ENCODE data around the gene HTRA2.

The HTRA2 gene

GRCh38 chr2:74504591-74504990 lies 25.1 kb upstream of the HTRA2 start:
- H3K36me3 ChIP-seq (ENCODE audit: insufficient read depth, low read length) = peaks cover 13% of the 10 kb centered on the region
- peaks cover 2% of the 10 kb centered on the region for H3K9me3 ChIP-seq (ENCODE audit: low read length)
- no peak overlapping the region for H2AFZ ChIP-seq (ENCODE audit: low read depth, low read length)
- H3K4me1 ChIP-seq (ENCODE audit: insufficient read depth, low read length) = peaks cover 13% of the 10 kb centered on the region
- no peak overlapping the region for H3K4me3 ChIP-seq (ENCODE audit: low read length)
- H3K27me3 ChIP-seq (ENCODE audit: insufficient read depth, low read length) = peaks cover 50% of the 10 kb centered on the region

- no peak overlapping the region for H3K4me3 ChIP-seq (ENCODE audit: low read length)
These were observed 24.1 kb upstream of the HTRA2 start for GRCh38 chr2:74505448-74506246.

GRCh38 chr2:74507145-74507925 lies 22.4 kb upstream of the HTRA2 start, which contains the start of gene PCGF1:
TSS of gene PCGF1 (minus strand) at chr2:74507695. CDS start at chr2:74507668, 27 bp downstream.
- H2AFZ ChIP-seq (ENCODE audit: low read depth, low read length) = peak within 1 kb of the TSS; percentile 96
- H3K27me3 ChIP-seq (ENCODE audit: insufficient read depth, low read length) = peaks cover 47% of the 10 kb centered on the region
- H3K4me3 ChIP-seq (ENCODE audit: low read length) = peak within 1 kb of the TSS; percentile 61
- peaks cover 10% of the 10 kb centered on the region for H3K4me1 ChIP-seq (ENCODE audit: insufficient read depth, low read length)
- H3K9me3 ChIP-seq (ENCODE audit: low read length) = peaks cover 2% of the 10 kb centered on the region
- peaks cover 13% of the 10 kb centered on the region for H3K36me3 ChIP-seq (ENCODE audit: insufficient read depth, low read length)

More at GRCh38 chr2:74505448-74506246, 24.1 kb upstream of the HTRA2 start:
- Histone ChIP-seq H2AFZ (ENCODE audit: low read depth, low read length) (no peak overlapping the region), H3K9me3 (ENCODE audit: low read length) (peaks cover 2% of the 10 kb centered on the region), H3K27me3 (ENCODE audit: insufficient read depth, low read length) (peaks cover 50% of the 10 kb centered on the region), H3K36me3 (ENCODE audit: insufficient read depth, low read length) (peaks cover 13% of the 10 kb centered on the region), H3K4me1 (ENCODE audit: insufficient read depth, low read length) (peaks cover 10% of the 10 kb centered on the region)

- peak overlapping the region; percentile 61 for H3K4me3 ChIP-seq (ENCODE audit: low read length)
- H3K4me1 ChIP-seq (ENCODE audit: insufficient read depth, low read length) = peaks cover 10% of the 10 kb centered on the region
- peak overlapping the region; percentile 96 for H2AFZ ChIP-seq (ENCODE audit: low read depth, low read length)
- H3K36me3 ChIP-seq (ENCODE audit: insufficient read depth, low read length) = peaks cover 13% of the 10 kb centered on the region
- H3K9me3 ChIP-seq (ENCODE audit: low read length) = no peaks in the 10 kb centered on the region
- peaks cover 45% of the 10 kb centered on the region for H3K27me3 ChIP-seq (ENCODE audit: insufficient read depth, low read length)
These were observed 21.7 kb upstream of the HTRA2 start for GRCh38 chr2:74507926-74508520.

GRCh38 chr2:74510272-74510671 lies 19.5 kb upstream of the HTRA2 start:
- Histone ChIP-seq H2AFZ (ENCODE audit: low read depth, low read length) (no peak overlapping the region), H3K4me3 (ENCODE audit: low read length) (no peak overlapping the region), H3K36me3 (ENCODE audit: insufficient read depth, low read length) (peaks cover 7% of the 10 kb centered on the region), H3K4me1 (ENCODE audit: insufficient read depth, low read length) (peaks cover 10% of the 10 kb centered on the region), H3K9me3 (ENCODE audit: low read length) (no peaks in the 10 kb centered on the region), H3K27me3 (ENCODE audit: insufficient read depth, low read length) (peaks cover 53% of the 10 kb centered on the region)

- Histone ChIP-seq H3K9me3 (ENCODE audit: low read length) (peaks cover 6% of the 10 kb centered on the region), H3K4me3 (ENCODE audit: low read length) (no peak overlapping the region), H3K4me1 (ENCODE audit: insufficient read depth, low read length) (peaks cover 6% of the 10 kb centered on the region), H2AFZ (ENCODE audit: low read depth, low read length) (no peak overlapping the region), H3K27me3 (ENCODE audit: insufficient read depth, low read length) (peaks cover 63% of the 10 kb centered on the region), H3K36me3 (ENCODE audit: insufficient read depth, low read length) (no peaks in the 10 kb centered on the region)
These were observed 18.4 kb upstream of the HTRA2 start for GRCh38 chr2:74511104-74511989.

GRCh38 chr2:74512744-74513604 lies 16.8 kb upstream of the HTRA2 start:
- no peaks in the 10 kb centered on the region for H3K36me3 ChIP-seq (ENCODE audit: insufficient read depth, low read length)
- no peak overlapping the region for H3K4me3 ChIP-seq (ENCODE audit: low read length)
- no peaks in the 10 kb centered on the region for H3K4me1 ChIP-seq (ENCODE audit: insufficient read depth, low read length)
- H2AFZ ChIP-seq (ENCODE audit: low read depth, low read length) = no peak overlapping the region
- H3K27me3 ChIP-seq (ENCODE audit: insufficient read depth, low read length) = peaks cover 77% of the 10 kb centered on the region
- peaks cover 14% of the 10 kb centered on the region for H3K9me3 ChIP-seq (ENCODE audit: low read length)

- Histone ChIP-seq H3K36me3 (ENCODE audit: insufficient read depth, low read length) (no peaks in the 10 kb centered on the region), H3K27me3 (ENCODE audit: insufficient read depth, low read length) (peaks cover 86% of the 10 kb centered on the region), H2AFZ (ENCODE audit: low read depth, low read length) (no peak overlapping the region), H3K4me3 (ENCODE audit: low read length) (no peak overlapping the region), H3K9me3 (ENCODE audit: low read length) (peaks cover 14% of the 10 kb centered on the region), H3K4me1 (ENCODE audit: insufficient read depth, low read length) (no peaks in the 10 kb centered on the region)
These were observed 15.9 kb upstream of the HTRA2 start for GRCh38 chr2:74513605-74514367.

- no peaks in the 10 kb centered on the region for H3K36me3 ChIP-seq (ENCODE audit: insufficient read depth, low read length)
- peaks cover 92% of the 10 kb centered on the region for H3K27me3 ChIP-seq (ENCODE audit: insufficient read depth, low read length)
- H3K4me3 ChIP-seq (ENCODE audit: low read length) = no peak within 1 kb of the TSS
- no peaks in the 10 kb centered on the region for H3K4me1 ChIP-seq (ENCODE audit: insufficient read depth, low read length)
- H2AFZ ChIP-seq (ENCODE audit: low read depth, low read length) = no peak within 1 kb of the TSS
- peaks cover 14% of the 10 kb centered on the region for H3K9me3 ChIP-seq (ENCODE audit: low read length)
These were observed 15.1 kb upstream of the HTRA2 start, which contains the start of gene TLX2 for GRCh38 chr2:74514368-74515270. TSS of gene TLX2 (plus strand) at chr2:74514450. CDS start at chr2:74514807, 357 bp downstream.

GRCh38 chr2:74515271-74515980 lies 14.3 kb upstream of the HTRA2 start:
- Histone ChIP-seq H3K36me3 (ENCODE audit: insufficient read depth, low read length) (no peaks in the 10 kb centered on the region), H3K4me1 (ENCODE audit: insufficient read depth, low read length) (no peaks in the 10 kb centered on the region), H3K9me3 (ENCODE audit: low read length) (peaks cover 14% of the 10 kb centered on the region), H3K4me3 (ENCODE audit: low read length) (no peak overlapping the region), H2AFZ (ENCODE audit: low read depth, low read length) (no peak overlapping the region), H3K27me3 (ENCODE audit: insufficient read depth, low read length) (peaks cover 92% of the 10 kb centered on the region)
